Esophagus mucosa (tissue), 1 donor: ENCODE data around the gene GMDS. TPM values are rescaled to one million over a fixed set of nuclear protein-coding genes. Genes with fewer than 3 reads are reported as not detected.
A peak's percentile ranks its signal among the peaks of the same experiment; 100 is the strongest.

Experiments used
- ATAC-seq: fragments of 200-7000 bp; cut with Tn5 transposase; one replicate; pipeline ENCODE4 v1.9.1; 2020
- total RNA-seq: library from RNA; stranded (reverse); gene quantifications from one replicate; pipeline ENCODE4 v1.2.4, GENCODE V29; 2023
- donor health status: DM: yes; HTN: yes; CAD: no.

Gene GMDS
- total RNA-seq, 1 donor from 2014 or later: 43.8 TPM

DNA sequence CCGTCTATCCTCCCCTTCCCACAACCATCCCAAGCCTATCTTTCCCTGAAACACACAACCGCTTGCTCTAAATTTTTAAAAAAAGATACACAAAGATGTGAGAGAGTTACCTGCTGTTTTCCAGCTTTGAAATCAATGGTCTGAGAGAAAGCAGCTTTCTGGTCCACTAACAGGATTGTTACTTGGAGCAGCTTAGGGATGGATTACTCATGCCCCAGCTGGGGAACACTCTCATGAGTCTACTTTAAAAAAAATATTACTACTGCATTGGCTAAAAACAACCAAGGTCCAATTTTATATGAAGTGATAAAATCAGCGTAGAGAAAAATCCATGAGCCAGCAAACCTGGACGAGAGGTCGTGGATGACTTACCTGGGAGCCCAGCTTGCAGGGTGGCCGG, 665.3 kb downstream of the GMDS start:
- ATAC-seq: no peak

DNA sequence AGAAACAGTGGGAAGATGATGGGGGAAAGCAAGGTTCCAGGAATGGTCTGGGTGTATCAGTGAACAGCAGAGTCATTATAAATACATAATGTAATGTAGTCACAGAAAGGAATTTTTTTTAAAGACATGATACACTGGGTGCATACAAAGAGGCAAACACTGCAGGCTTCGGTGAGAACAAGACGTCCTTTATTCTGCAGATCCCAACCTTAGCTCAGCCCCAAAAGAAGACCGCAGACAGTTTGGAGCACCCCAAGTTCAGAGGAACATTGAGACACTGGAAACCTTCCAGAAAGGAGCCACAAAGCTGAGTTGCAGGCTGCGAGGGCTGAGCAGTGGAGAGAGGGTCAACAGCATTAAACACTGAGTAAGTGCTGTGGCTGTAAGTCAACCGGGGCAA, 666.3 kb downstream of the GMDS start:
- no peak for ATAC-seq

- no peak for ATAC-seq
These were observed 667.3 kb downstream of the GMDS start for GRCh38 chr6:1577896-1578745.

GRCh38 chr6:1577146-1577680, 668.2 kb downstream of the GMDS start:
- no peak for ATAC-seq

- no peak for ATAC-seq
These were observed 668.7 kb downstream of the GMDS start for GRCh38 chr6:1576711-1577110.

GRCh38 chr6:1576166-1576565, 669.2 kb downstream of the GMDS start:
- ATAC-seq: no peak

- ATAC-seq: peak; percentile 27
These were observed 670.0 kb downstream of the GMDS start for GRCh38 chr6:1575210-1576041.

DNA sequence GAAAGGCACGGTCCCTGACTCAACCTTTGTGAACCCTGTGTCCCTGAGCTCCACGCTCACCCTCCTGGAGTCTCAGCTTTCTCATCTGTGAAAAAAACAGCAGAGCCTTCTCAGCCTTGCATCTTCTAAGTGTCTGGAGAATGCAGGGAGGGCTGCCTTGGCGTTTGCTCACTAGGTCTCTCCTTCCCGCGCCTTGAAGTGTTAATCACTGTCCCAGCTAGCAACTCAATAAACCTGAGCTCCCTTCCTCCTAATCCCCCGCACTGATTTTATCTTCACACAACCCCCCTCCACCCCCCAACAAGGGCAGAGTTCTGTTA, 670.6 kb downstream of the GMDS start:
- peak; percentile 16 for ATAC-seq

- peak; percentile 57 for ATAC-seq
These were observed 671.2 kb downstream of the GMDS start for GRCh38 chr6:1574083-1574761.
